GM23338 (cell line): ENCODE data around the gene PIK3CB.

Experiments
- CTCF ChIP-seq, 2 experiments: fragments of 200-600 bp in 1 of 2; sonication (generic) in 1 of 2; conservative IDR thresholded peaks; 2 replicates each; pipeline versions ENCODE4 v1.5.1 to v1.6.1; 2016 to 2017; ENCODE audit warnings: antibody characterized with exemption in 2 of 2, low read depth in 2 of 2, mild to moderate bottlenecking in 2 of 2, moderate library complexity in 1 of 2
- EZH2 ChIP-seq: fragments of 200-600 bp; sonication (generic); IDR thresholded peaks from one replicate; pipeline ENCODE4 v1.8.0; 2017; ENCODE audit warnings: antibody characterized with exemption, mild to moderate bottlenecking, low read depth; ENCODE audit not compliant: unreplicated experiment
- EZH2phosphoT487 ChIP-seq: fragments of 200-600 bp; sonication (generic); IDR thresholded peaks from one replicate; pipeline ENCODE4 v1.8.1; 2018; ENCODE audit warnings: antibody characterized with exemption; ENCODE audit not compliant: unreplicated experiment
- NANOG ChIP-seq: IDR thresholded peaks from 2 replicates; pipeline ENCODE4 v1.6.1; 2016; ENCODE audit warnings: antibody characterized with exemption, borderline replicate concordance
- POLR2AphosphoS5 ChIP-seq: IDR thresholded peaks from 2 replicates; pipeline ENCODE4 v1.6.1; 2016; ENCODE audit warnings: antibody characterized with exemption, low read depth
- STAT1 ChIP-seq: IDR thresholded peaks from one replicate; pipeline ENCODE4 v1.6.1; 2016; ENCODE audit warnings: antibody characterized with exemption; ENCODE audit not compliant: unreplicated experiment
- TF ChIP-seq, protein P1 (sequence below): IDR thresholded peaks from one replicate; pipeline ENCODE4 v1.6.1; 2018; ENCODE audit warnings: antibody characterized with exemption; ENCODE audit not compliant: unreplicated experiment

GRCh38 chr3:138824114-138824506 lies 10.6 kb downstream of the PIK3CB start:
- no peak for TF ChIP-seq CTCF (conservative IDR thresholded peaks at IDR 0.05; ENCODE audit: low read depth in 2 of 2)
- no peak for TF ChIP-seq POLR2AphosphoS5
- TF ChIP-seq, protein P1, sequence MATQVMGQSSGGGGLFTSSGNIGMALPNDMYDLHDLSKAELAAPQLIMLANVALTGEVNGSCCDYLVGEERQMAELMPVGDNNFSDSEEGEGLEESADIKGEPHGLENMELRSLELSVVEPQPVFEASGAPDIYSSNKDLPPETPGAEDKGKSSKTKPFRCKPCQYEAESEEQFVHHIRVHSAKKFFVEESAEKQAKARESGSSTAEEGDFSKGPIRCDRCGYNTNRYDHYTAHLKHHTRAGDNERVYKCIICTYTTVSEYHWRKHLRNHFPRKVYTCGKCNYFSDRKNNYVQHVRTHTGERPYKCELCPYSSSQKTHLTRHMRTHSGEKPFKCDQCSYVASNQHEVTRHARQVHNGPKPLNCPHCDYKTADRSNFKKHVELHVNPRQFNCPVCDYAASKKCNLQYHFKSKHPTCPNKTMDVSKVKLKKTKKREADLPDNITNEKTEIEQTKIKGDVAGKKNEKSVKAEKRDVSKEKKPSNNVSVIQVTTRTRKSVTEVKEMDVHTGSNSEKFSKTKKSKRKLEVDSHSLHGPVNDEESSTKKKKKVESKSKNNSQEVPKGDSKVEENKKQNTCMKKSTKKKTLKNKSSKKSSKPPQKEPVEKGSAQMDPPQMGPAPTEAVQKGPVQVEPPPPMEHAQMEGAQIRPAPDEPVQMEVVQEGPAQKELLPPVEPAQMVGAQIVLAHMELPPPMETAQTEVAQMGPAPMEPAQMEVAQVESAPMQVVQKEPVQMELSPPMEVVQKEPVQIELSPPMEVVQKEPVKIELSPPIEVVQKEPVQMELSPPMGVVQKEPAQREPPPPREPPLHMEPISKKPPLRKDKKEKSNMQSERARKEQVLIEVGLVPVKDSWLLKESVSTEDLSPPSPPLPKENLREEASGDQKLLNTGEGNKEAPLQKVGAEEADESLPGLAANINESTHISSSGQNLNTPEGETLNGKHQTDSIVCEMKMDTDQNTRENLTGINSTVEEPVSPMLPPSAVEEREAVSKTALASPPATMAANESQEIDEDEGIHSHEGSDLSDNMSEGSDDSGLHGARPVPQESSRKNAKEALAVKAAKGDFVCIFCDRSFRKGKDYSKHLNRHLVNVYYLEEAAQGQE, result no peak
- no peak for TF ChIP-seq EZH2phosphoT487
- no peak for TF ChIP-seq EZH2
- no peak for TF ChIP-seq NANOG
- TF ChIP-seq STAT1, result no peak
